NCI-H345 treated with DMSO at 0.1 percent for 48 hours (cell line): ENCODE data around the gene USP33.
"Not testable (repeated sequence)": the region's sequence is repeated elsewhere in the genome, so short reads cannot be mapped to it uniquely, and the experiment has no call there.

Experiments
- DNase-seq: peaks from one replicate; lab custom pipeline; 2025; ENCODE audit not compliant: unreplicated experiment; lab: John Stamatoyannopoulos, UW

USP33 gene

GRCh38 chr1:77741316-77741715 is 18.3 kb downstream of the USP33 start:
- DNase-seq: no peak

GRCh38 chr1:77739235-77739634 is 20.4 kb downstream of the USP33 start:
- no peak for DNase-seq

- DNase-seq: no peak
These were observed 27.6 kb downstream of the USP33 start for GRCh38 chr1:77732090-77732489.

GRCh38 chr1:77725706-77726105 is 33.9 kb downstream of the USP33 start:
- no peak for DNase-seq

GRCh38 chr1:77718181-77718580 is 41.5 kb downstream of the USP33 start:
- no peak for DNase-seq

GRCh38 chr1:77716065-77716464 is 43.6 kb downstream of the USP33 start:
- no peak for DNase-seq

- no peak for DNase-seq
These were observed 49.9 kb downstream of the USP33 start for GRCh38 chr1:77709727-77710126.

GRCh38 chr1:77706321-77706720 is 53.3 kb downstream of the USP33 start:
- no peak for DNase-seq

- DNase-seq: no peak
These were observed 54.9 kb downstream of the USP33 start for GRCh38 chr1:77704736-77705135.

GRCh38 chr1:77699673-77700072 is 60.0 kb downstream of the USP33 start:
- not testable (repeated sequence) for DNase-seq

GRCh38 chr1:77697441-77697840 is 62.2 kb downstream of the USP33 start:
- no peak for DNase-seq

GRCh38 chr1:77688939-77689338 is 70.7 kb downstream of the USP33 start:
- no peak for DNase-seq

- no peak for DNase-seq
These were observed 72.1 kb downstream of the USP33 start for GRCh38 chr1:77687519-77687906.

GRCh38 chr1:77686796-77687518 is 72.7 kb downstream of the USP33 start:
- no peak for DNase-seq

- peak; percentile 80 for DNase-seq
These were observed 76.2 kb downstream of the USP33 start for GRCh38 chr1:77683160-77684148.

GRCh38 chr1:77682460-77683159 is 77.0 kb downstream of the USP33 start, which contains the start of gene ZZZ3:
TSS of gene ZZZ3 (minus strand) at chr1:77682658. CDS start at chr1:77633354, 49,304 bp downstream.
- DNase-seq: peak; percentile 97

GRCh38 chr1:77680173-77680572 is 79.5 kb downstream of the USP33 start:
- no peak for DNase-seq

GRCh38 chr1:77678660-77679610 is 80.7 kb downstream of the USP33 start:
- no peak for DNase-seq

- DNase-seq: not testable (repeated sequence)
These were observed 84.8 kb downstream of the USP33 start for GRCh38 chr1:77674807-77675206.

- DNase-seq: no peak
These were observed 85.8 kb downstream of the USP33 start for GRCh38 chr1:77673716-77674355.
